GM12873 (cell line): Measurements from ENCODE around the gene TMEM138.

ENCODE experiments used
- TF ChIP-seq, protein P1 (sequence below): IDR thresholded peaks from 2 replicates; pipeline ENCODE4 v1.5.1; 2012; ENCODE audit warnings: low read depth, mild to moderate bottlenecking, moderate library complexity, low read length, control low read depth; ENCODE audit not compliant: insufficient read depth; ENCODE audit errors: missing control alignments

The TMEM138 gene

DNA sequence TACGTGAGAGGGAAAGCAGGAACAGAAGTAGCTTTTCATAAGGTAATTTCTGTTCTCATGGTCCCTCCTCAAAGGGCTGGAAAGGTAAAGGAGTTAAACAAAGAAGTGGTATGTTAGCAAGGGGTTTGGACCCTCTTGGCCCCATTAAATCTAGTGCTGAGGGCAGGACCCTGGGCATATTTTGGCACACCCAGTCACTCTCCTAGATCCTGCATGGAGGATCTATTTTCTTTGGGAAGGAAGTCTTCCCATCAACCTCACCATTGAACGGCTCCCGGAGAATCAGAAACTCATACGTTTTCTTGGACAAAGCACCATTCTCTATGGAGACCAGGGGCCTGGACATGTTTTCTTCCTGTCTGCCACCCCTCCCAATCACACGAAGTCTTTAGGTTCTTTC, 41.9 kb downstream of the TMEM138 start:
- TF ChIP-seq, protein P1, sequence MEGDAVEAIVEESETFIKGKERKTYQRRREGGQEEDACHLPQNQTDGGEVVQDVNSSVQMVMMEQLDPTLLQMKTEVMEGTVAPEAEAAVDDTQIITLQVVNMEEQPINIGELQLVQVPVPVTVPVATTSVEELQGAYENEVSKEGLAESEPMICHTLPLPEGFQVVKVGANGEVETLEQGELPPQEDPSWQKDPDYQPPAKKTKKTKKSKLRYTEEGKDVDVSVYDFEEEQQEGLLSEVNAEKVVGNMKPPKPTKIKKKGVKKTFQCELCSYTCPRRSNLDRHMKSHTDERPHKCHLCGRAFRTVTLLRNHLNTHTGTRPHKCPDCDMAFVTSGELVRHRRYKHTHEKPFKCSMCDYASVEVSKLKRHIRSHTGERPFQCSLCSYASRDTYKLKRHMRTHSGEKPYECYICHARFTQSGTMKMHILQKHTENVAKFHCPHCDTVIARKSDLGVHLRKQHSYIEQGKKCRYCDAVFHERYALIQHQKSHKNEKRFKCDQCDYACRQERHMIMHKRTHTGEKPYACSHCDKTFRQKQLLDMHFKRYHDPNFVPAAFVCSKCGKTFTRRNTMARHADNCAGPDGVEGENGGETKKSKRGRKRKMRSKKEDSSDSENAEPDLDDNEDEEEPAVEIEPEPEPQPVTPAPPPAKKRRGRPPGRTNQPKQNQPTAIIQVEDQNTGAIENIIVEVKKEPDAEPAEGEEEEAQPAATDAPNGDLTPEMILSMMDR = no peak

DNA sequence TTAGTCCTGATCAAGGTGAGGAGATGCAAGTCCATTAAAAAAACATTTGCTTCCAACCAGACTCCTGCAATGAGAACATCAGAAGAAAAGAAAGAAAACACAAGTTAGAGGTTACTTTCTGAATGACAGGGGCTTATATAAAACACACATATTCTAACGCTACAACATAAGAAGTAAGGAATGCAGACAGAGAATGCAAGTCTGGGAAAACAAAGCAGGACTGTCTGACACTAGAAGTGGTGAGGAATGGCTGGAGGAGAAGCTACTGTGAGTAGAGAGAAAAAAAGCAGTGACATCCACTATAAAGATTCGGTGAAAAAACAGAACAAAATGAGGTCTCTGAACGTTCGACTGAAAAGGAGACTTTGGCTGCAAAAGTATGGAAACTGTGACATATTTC, 42.5 kb downstream of the TMEM138 start:
- TF ChIP-seq, protein P1 = no peak

DNA sequence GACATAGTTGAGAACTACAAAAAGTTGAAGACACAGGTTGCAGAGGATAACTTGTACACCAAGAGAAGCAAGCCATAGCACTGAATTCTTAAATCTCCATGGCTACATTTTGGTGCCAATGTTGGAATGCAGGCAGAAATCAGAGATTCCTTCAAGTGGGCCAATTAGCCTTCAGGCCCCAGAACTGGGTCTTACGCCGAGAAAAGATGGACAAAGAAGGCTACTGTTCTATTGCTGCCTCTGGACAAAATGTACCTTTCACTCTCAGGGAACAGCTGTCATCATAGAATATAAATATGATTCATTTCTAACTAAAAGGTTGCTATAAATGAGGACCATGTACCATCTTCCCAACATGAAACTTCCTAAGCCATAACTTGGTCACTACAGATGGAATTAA, 43.9 kb downstream of the TMEM138 start:
- TF ChIP-seq, protein P1 = no peak

DNA sequence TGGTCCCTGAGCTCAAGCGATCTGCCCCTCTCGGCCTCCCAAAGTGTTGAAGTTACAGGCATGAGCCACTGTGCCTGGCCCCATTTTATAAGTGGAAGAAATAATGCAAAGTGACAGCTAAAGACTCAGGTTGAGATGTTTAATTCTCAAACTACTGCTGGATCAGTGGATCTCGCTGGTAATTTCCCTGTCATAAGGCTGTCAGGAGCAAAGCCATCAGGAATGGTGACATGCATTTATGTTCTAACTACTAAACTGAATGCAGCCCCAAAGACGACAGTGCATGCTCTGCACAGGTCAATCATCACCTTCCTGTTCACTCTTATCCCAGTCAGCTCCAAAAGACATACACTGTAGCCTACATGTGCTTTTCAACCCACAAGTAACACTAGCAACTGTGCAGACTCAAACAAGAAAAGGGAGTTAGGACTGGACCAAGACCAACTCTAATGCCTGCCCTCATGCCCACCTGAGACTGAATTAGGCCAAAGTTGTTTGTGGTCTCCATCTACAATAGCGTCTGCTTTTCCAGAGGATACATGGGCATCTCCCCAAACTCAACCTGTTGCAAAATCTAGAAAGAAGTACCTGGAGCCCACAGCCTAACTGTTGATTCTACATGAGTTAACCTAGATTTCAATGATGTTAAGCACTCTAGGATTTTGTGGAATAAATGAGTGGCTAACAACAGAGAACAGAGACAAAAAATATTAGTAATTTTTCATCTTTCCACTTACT, 45.0 kb downstream of the TMEM138 start:
- TF ChIP-seq, protein P1 = no peak

DNA sequence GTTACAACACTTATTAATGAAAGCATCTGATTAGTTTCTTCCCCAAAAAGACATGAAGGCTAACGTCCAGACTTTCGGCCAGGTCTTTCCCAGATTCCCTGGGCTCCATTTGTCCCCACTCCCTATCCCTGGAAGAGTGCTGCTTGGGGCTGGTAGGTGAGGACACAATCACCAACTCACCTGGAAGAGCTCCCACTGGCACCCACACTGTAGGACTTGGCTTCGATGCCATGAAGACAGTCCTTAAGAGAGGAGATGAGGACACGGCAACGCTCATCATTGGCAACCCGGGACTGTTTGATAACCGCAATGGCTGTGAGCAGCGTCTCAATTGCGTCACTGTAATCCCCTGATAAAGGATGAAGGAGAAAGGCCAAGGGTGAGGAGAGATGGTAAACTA, 49.4 kb downstream of the TMEM138 start:
- TF ChIP-seq, protein P1 = no peak

DNA sequence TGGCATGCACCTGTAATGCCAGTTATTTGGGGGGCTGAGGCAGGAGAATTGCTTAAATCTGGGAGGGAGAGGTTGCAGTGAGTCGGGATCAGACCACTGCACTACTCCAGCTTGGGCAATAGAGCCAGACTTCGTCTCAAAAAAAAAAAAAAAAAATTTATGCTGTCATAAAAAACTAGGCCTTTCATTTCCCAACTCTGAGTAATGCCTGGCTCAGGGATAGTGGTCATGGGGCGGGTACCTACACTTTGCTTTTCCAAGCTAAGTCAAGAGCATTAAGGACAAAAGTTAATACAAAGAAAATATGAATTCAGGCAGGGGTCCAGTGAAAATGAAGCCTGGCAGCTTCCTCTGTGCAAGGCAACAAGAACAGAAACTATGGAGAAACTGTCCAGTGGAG, 51.3 kb downstream of the TMEM138 start:
- TF ChIP-seq, protein P1 = no peak

DNA sequence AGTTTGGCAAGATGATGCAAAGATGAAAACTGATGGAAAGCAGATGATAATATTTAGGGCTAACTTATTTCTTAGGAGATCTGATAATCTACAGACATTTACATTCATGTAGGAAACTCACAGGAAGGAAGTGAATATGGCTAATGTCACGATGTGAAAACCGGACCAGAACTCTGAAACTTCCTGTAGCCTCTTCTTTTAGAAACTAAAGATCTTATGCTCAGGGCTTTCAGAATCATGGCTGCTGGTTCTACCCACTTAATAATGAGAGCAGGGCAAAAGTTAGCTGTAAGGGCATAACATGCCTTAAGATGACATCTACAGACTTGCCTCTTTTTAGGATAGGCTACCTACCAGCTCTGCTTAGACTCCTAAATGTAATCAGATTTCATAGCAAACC, 52.4 kb downstream of the TMEM138 start:
- TF ChIP-seq, protein P1 = no peak
